IMR-90 (cell line): ENCODE measurements around the gene CWC25. TPM values are rescaled to one million over a fixed set of nuclear protein-coding genes. Genes with fewer than 3 reads are reported as not detected.
A peak's percentile ranks its signal among the peaks of the same experiment; 100 is the strongest.

Source experiments
- ATAC-seq: fragments of 200-7000 bp; cut with Tn5 transposase; 2 replicates; pipeline ENCODE4 v1.9.1; 2020; ENCODE audit warnings: low read depth, mild to moderate bottlenecking, moderate library complexity
- BruUV-seq: library from RNA; stranded (reverse); fragments of 400-500 nt; replicated peaks from 2 replicates; lab custom pipeline; 2021; lab: Mats Ljungman, UMichigan
- CTCF ChIA-PET: fragments of 300-600 bp; formaldehyde crosslinking; extraction: SDS; loops from one replicate; lab custom pipeline; 2021; ENCODE audit warnings: antibody characterized with exemption; lab: Yijun Ruan, JAX
- POLR2A ChIA-PET: fragments of 300-600 bp; sonication (Branson Sonifier 250); formaldehyde crosslinking; loops from one replicate; lab custom pipeline; 2022; ENCODE audit warnings: antibody characterized with exemption; ENCODE audit not compliant: unreplicated experiment; lab: Charles Lee
- DNase-seq: peaks from one replicate; pipeline ENCODE4 v3.0.0; 2013
- H2AFZ ChIP-seq: replicated peaks from 2 replicates; pipeline ENCODE3; 2013; ENCODE audit warnings: low read length, mild to moderate bottlenecking; ENCODE audit not compliant: poor library complexity
- H2AK5ac ChIP-seq: 2 replicates; pipeline ENCODE4 v1.6.1; 2013; ENCODE audit warnings: low read depth, low read length, inconsistent platforms
- H2AK9ac ChIP-seq: replicated peaks from 2 replicates; pipeline ENCODE3; 2013; ENCODE audit warnings: mild to moderate bottlenecking, low read depth, low read length, moderate library complexity; ENCODE audit not compliant: poor library complexity
- H2BK120ac ChIP-seq: 2 replicates; pipeline ENCODE4 v1.6.1; 2013; ENCODE audit warnings: low read depth, low read length, inconsistent platforms
- H2BK15ac ChIP-seq: 3 replicates; pipeline ENCODE4 v1.6.1; 2013; ENCODE audit warnings: low read depth, low read length, inconsistent platforms
- H2BK20ac ChIP-seq: 2 replicates; pipeline ENCODE4 v1.6.1; 2013; ENCODE audit warnings: low read depth, mild to moderate bottlenecking, inconsistent platforms, low read length, moderate library complexity
- H2BK5ac ChIP-seq: 2 replicates; pipeline ENCODE4 v1.6.1; 2013; ENCODE audit warnings: mild to moderate bottlenecking, low read depth, low read length, inconsistent platforms; ENCODE audit not compliant: poor library complexity, severe bottlenecking
- H3K14ac ChIP-seq: replicated peaks from 2 replicates; pipeline ENCODE4 v1.6.1; 2013; ENCODE audit warnings: low read depth, low read length, inconsistent platforms
- H3K18ac ChIP-seq: 2 replicates; pipeline ENCODE4 v1.6.1; 2013; ENCODE audit warnings: low read depth, low read length, control low read depth
- H3K23ac ChIP-seq: 2 replicates; pipeline ENCODE4 v1.6.1; 2013; ENCODE audit warnings: low read depth, low read length, inconsistent platforms
- H3K27ac ChIP-seq: 2 replicates; pipeline ENCODE4 v1.5.1; 2013; ENCODE audit warnings: mild to moderate bottlenecking, control low read depth, low read length; ENCODE audit not compliant: insufficient read depth
- H3K27me3 ChIP-seq: 2 replicates; pipeline ENCODE4 v1.6.1; 2013; ENCODE audit warnings: low read length; ENCODE audit not compliant: control insufficient read depth, insufficient read depth
- H3K36me3 ChIP-seq: 2 replicates; pipeline ENCODE4 v1.6.1; 2013; ENCODE audit warnings: low read length, mixed read lengths; ENCODE audit not compliant: control insufficient read depth, insufficient read depth
- H3K4ac ChIP-seq: 2 replicates; pipeline ENCODE4 v1.6.1; 2013; ENCODE audit warnings: low read depth, low read length, inconsistent platforms
- H3K4me1 ChIP-seq: 2 replicates; pipeline ENCODE4 v1.6.1; 2013; ENCODE audit warnings: low read length, mixed read lengths; ENCODE audit not compliant: control insufficient read depth, insufficient read depth
- H3K4me2 ChIP-seq: 2 replicates; pipeline ENCODE4 v1.6.1; 2013; ENCODE audit warnings: low read depth, mild to moderate bottlenecking, control low read depth, low read length, moderate library complexity
- H3K4me3 ChIP-seq: 2 replicates; pipeline ENCODE4 v1.5.1; 2013; ENCODE audit warnings: low read depth, mild to moderate bottlenecking, control low read depth, low read length, moderate library complexity; ENCODE audit not compliant: insufficient read depth
- H3K56ac ChIP-seq: 2 replicates; pipeline ENCODE4 v1.6.1; 2013; ENCODE audit warnings: low read length, inconsistent platforms; ENCODE audit not compliant: insufficient read depth; ENCODE audit errors: extremely low read depth
- H3K79me1 ChIP-seq, 2 experiments: 2 replicates each; pipeline ENCODE4 v1.6.1; 2013; ENCODE audit warnings: low read length in 2 of 2, inconsistent platforms in 1 of 2, low read depth in 1 of 2
- H3K9ac ChIP-seq: 2 replicates; pipeline ENCODE4 v1.6.1; 2013; ENCODE audit warnings: low read depth, low read length, control low read depth
- H3K9me1 ChIP-seq: 2 replicates; pipeline ENCODE4 v1.6.1; 2013; ENCODE audit warnings: low read length, inconsistent platforms; ENCODE audit not compliant: insufficient read depth
- H3K9me3 ChIP-seq: 2 replicates; pipeline ENCODE4 v1.6.1; 2013; ENCODE audit warnings: low read length; ENCODE audit not compliant: control insufficient read depth, insufficient read depth
- H4K20me1 ChIP-seq: 2 replicates; pipeline ENCODE4 v1.6.1; 2013; ENCODE audit warnings: low read length, inconsistent platforms; ENCODE audit not compliant: insufficient read depth
- H4K5ac ChIP-seq: 2 replicates; pipeline ENCODE4 v1.6.1; 2013; ENCODE audit warnings: mild to moderate bottlenecking, low read depth, low read length, control low read depth
- H4K8ac ChIP-seq, 2 experiments: 2 replicates each; pipeline ENCODE4 v1.6.1; 2013; ENCODE audit warnings: low read depth in 2 of 2, low read length in 2 of 2, control low read depth in 1 of 2, inconsistent platforms in 1 of 2
- H4K91ac ChIP-seq: 2 replicates; pipeline ENCODE4 v1.6.1; 2013; ENCODE audit warnings: low read depth, low read length, inconsistent platforms; ENCODE audit not compliant: insufficient read depth
- BHLHE40 ChIP-seq: fragments of 150-350 bp; IDR thresholded peaks from 2 replicates; pipeline ENCODE4 v1.6.1; 2016; ENCODE audit warnings: mild to moderate bottlenecking, low read depth, low read length
- MAZ ChIP-seq: IDR thresholded peaks from 2 replicates; pipeline ENCODE4 v1.6.1; 2012; ENCODE audit warnings: low read depth, mild to moderate bottlenecking, low read length, improper control_type of control experiment, moderate library complexity, borderline replicate concordance
- WGBS, 2 experiments: methylation state at CpG; one replicate each; pipeline versions ENCODE4 v1.1.5 to v1.1.7; 2013; ENCODE audit warnings: missing lambda C conversion rate in 2 of 2; ENCODE audit not compliant: insufficient read length in 1 of 2; ENCODE audit errors: extremely low coverage in 2 of 2; 5-methylcytosine and 5-hydroxymethylcytosine counted together
- dilution Hi-C: fragments of 300-500 bp; cut with HindIII; formaldehyde crosslinking; loops from one replicate; pipeline ENCODE4 v1.14.3; 2018; ENCODE audit warnings: low sequenced_read_pairs; ENCODE audit not compliant: unreplicated experiment
- in situ Hi-C: fragments of 300-500 bp; cut with MboI; formaldehyde crosslinking; loops from 3 replicates; pipeline ENCODE4 v1.14.3; 2019; ENCODE audit warnings: low sequenced_read_pairs, inconsistent platforms, mixed read lengths
- intact Hi-C: fragments of 100-400 bp; cut with micrococcal nuclease; formaldehyde crosslinking; loops from 2 replicates; pipeline ENCODE4 v1.10.0; 2022
- microRNA-seq, 2 experiments: library from miRNA; stranded (forward) in 1 of 2; unstranded in 1 of 2; fragments of 10-50 nt in 1 of 2; fragments of <30 nt in 1 of 2; gene quantifications in 1 of 2; microRNA quantifications in 1 of 2; one replicate each; pipeline versions ENCODE3 to v1.1.0; 2013 to 2020; ENCODE audit not compliant: insufficient read depth in 1 of 2, insufficient read length in 1 of 2, unreplicated experiment in 1 of 2
- polyA plus RNA-seq, 3 experiments: library from polyadenylated mRNA; depleted of rRNA; stranded (reverse); fragments of >200 nt; gene quantifications; 2 replicates each; pipeline ENCODE4 v1.2.3, GENCODE V29; 2012; ENCODE audit warnings: low replicate concordance in 1 of 3
- small RNA-seq, 5 experiments: library from RNA; depleted of rRNA; stranded (forward); fragments of <200 nt; gene quantifications; one replicate each; pipeline ENCODE3, GENCODE V24; 2012
- total RNA-seq: library from RNA; depleted of rRNA; stranded (reverse); fragments of >200 nt; gene quantifications from 2 replicates; pipeline ENCODE4 v1.2.3, GENCODE V29; 2012; rRNA removed

The CWC25 gene
- total and polyA plus RNA-seq, 2 of the 4 experiments (the other 2 are of a cell fraction) = 9.1 to 16.1 TPM

DNA sequence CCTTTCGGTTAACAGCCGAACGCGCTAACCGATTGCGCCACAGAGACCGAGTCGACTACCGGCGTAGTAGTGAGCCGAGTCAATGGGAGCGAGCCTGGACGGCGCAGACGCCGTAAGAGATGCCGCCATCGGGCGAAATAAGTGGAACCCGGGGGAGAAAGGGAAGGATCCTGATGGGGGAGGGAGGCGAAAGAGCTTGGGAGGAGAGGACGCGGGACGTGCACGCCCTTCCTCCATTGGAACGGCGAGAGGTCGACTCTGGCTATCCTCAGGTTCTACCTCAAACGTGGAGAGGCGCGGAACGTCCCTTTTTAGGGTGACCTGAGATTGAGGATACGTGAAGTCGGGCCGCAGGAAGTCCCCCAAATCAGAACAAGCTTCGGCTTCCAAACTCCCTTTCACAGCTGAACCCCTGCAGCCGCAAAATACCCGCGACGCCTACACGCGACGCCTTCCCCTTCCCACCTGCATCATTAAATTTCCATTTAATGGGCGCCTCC lies 73.3 kb downstream of the CWC25 start (continued):
- TF ChIP-seq BHLHE40 = no peak

DNA sequence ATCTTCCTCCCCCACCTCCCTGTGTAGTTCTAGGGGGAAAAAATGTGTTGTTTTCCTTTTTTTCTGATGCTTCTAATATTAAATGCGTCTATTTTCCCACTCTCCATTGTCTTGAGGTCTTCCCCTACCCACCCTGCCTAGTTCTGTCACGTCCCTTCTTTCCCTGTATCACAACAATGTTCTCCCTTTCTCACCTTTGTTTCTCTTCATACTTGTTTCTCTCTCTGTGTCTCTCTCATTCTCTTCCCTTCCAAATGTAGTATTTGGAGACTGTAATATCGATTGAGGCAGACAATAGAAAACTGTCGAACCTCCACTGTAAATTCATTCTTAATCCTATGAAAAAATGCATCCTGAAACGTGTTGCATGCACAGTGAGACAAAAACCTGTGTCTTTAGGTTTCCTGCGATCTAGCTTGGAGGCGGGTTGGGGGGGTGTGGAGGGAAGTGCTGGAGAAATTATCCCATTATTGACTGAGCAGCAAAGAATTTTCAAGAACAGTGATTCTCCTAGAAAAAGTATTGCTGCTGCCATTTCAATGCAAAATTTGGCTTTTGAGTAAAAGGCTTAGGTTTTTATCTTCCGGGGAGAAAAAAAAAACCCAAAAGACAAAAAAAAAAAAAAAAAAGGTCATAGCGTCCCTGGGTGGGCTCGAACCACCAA lies 73.8 kb downstream of the CWC25 start:
- ChIA-PET POLR2A (no interaction called here), CTCF (interaction anchor here (0.6 kb wide), 1 partner anchor 54 kb away, joined by 3 read pairs; no protein-coding TSS in a partner anchor)
- dilution Hi-C loops = no loop called here
- Histone ChIP-seq H4K8ac (peak overlapping the region in 1 of 2 experiments; percentile 51; a peak in 1 of 4 replicates), H3K27ac (no peak overlapping the region), H3K4me2 (peak overlapping the region; percentile 69), H2AK9ac (peak overlapping the region; percentile 90), H2AK5ac (no peak overlapping the region), H3K36me3 (peaks cover 9% of the 10 kb centered on the region), H2AFZ (no peak overlapping the region), H3K4me1 (peaks cover 5% of the 10 kb centered on the region), H3K23ac (peak overlapping the region; percentile 49; the same call in 1 of the 2 replicates), H3K4me3 (peak overlapping the region; percentile 82; the same call in 1 of the 2 replicates), H4K91ac (no peak overlapping the region), H3K18ac (no peak overlapping the region), H3K9me3 (no peaks in the 10 kb centered on the region), H4K20me1 (peaks cover 17% of the 10 kb centered on the region), H3K9me1 (peaks cover 3% of the 10 kb centered on the region), H3K27me3 (no peaks in the 10 kb centered on the region), H3K9ac (no peak overlapping the region; the same call in 1 of the 2 replicates), H2BK5ac (peak overlapping the region; percentile 4), H2BK120ac (no peak overlapping the region), H3K4ac (peak overlapping the region; percentile 12; the same call in 1 of the 2 replicates), H2BK20ac (no peak overlapping the region), H2BK15ac (no peak overlapping the region), H4K5ac (no peak overlapping the region; the same call in 1 of the 2 replicates), H3K14ac (0 out of 2 replicates have a peak overlapping the region, but pooled peaks have one; percentile 20), H3K56ac (no peak overlapping the region), H3K79me1 (peaks cover 8 to 46% of the 10 kb centered on the region in 2 experiments; a peak in 3 of 4 replicates)
- WGBS, 2 experiments = 0% methylated on average over 2 of the region's 10 CpGs; no CpG with 5 or more reads in 1 of the 2 experiments
- intact Hi-C loops = loop anchor here (5.0 kb wide), 1 partner anchor 121 kb away; the partner anchor contains the start of gene LASP1
- DNase-seq (peak; percentile 21), ATAC-seq (no peak)
- no TSS peak for BruUV-seq
- in situ Hi-C loops = no loop called here
- TF ChIP-seq MAZ = no peak

Small RNA genes lying within 50 kb of the gene (microRNA-seq; reads per million reads assigned to microRNA genes)
- gene MIR4727 (ENCODE audit: insufficient read depth in 1 of 2, insufficient read length in 1 of 2, unreplicated experiment in 1 of 2) (0.37 to 2.1 reads per million in 2 experiments), gene RNU6-866P (ENCODE audit: insufficient read depth, insufficient read length) (not detected), gene SNORA21 (ENCODE audit: insufficient read depth, insufficient read length) (not detected), gene SNORA21B (ENCODE audit: insufficient read depth, insufficient read length) (not detected)

Small RNA genes lying within 50 kb of the gene (small RNA-seq; reads per million reads assigned to genes)
- 0 to 0.89 (median 0) reads per million in 5 experiments for gene MIR4727
- 0 to 0.60 (median 0) reads per million in 5 experiments for gene RNU6-866P
- gene SNORA21 = 0 reads per million in 5 experiments
- 0 reads per million in 5 experiments for gene SNORA21B

Other genes with a start within 250 kb of the CWC25 start
- gene SRCIN1, start 219.4 kb downstream of the CWC25 start, total RNA-seq = not detected in 2 replicates
- gene SRCIN1, start 219.4 kb downstream of the CWC25 start, polyA plus RNA-seq (2012; rRNA removed) = not detected in 2 replicates
- 0.28 and 0.36 TPM in 2 replicates for gene EPOP, start 150.4 kb downstream of the CWC25 start, total RNA-seq
- gene EPOP, start 150.4 kb downstream of the CWC25 start, polyA plus RNA-seq (2012; rRNA removed) = 0.80 and 0.82 TPM in 2 replicates
- 7.2 and 7.5 TPM in 2 replicates for gene MLLT6, start 120.0 kb downstream of the CWC25 start, total RNA-seq
- 21.2 and 22.7 TPM in 2 replicates for gene MLLT6, start 120.0 kb downstream of the CWC25 start, polyA plus RNA-seq (2012; rRNA removed)
- gene CISD3, start 95.0 kb downstream of the CWC25 start, total RNA-seq = 1.3 and 1.4 TPM in 2 replicates
- gene CISD3, start 95.0 kb downstream of the CWC25 start, polyA plus RNA-seq (2012; rRNA removed) = 14.1 and 20.3 TPM in 2 replicates
- gene PCGF2, start 77.0 kb downstream of the CWC25 start, total RNA-seq = 1.1 and 1.4 TPM in 2 replicates
- 18.2 and 27.8 TPM in 2 replicates for gene PCGF2, start 77.0 kb downstream of the CWC25 start, polyA plus RNA-seq (2012; rRNA removed)
- 510 and 828 TPM in 2 replicates for gene PSMB3, start 72.6 kb downstream of the CWC25 start, total RNA-seq
- 480 and 525 TPM in 2 replicates for gene PSMB3, start 72.6 kb downstream of the CWC25 start, polyA plus RNA-seq (2012; rRNA removed)
- gene PIP4K2B, start 25.8 kb downstream of the CWC25 start, total RNA-seq = 40.0 and 40.8 TPM in 2 replicates
- 29.3 and 40.2 TPM in 2 replicates for gene PIP4K2B, start 25.8 kb downstream of the CWC25 start, polyA plus RNA-seq (2012; rRNA removed)
- gene RPL23, start 28.4 kb upstream of the CWC25 start, total RNA-seq = 1,170 and 2,401 TPM in 2 replicates
- gene RPL23, start 28.4 kb upstream of the CWC25 start, polyA plus RNA-seq (2012; rRNA removed) = 1,882 and 2,308 TPM in 2 replicates
- gene LASP1, start 44.7 kb upstream of the CWC25 start, total RNA-seq = 79.8 and 113 TPM in 2 replicates
- gene LASP1, start 44.7 kb upstream of the CWC25 start, polyA plus RNA-seq (2012; rRNA removed) = 262 and 304 TPM in 2 replicates
- under 0.01 TPM in 1 of 2 replicates, not detected in the other for gene FBXO47, start 142.1 kb upstream of the CWC25 start, total RNA-seq
- gene FBXO47, start 142.1 kb upstream of the CWC25 start, polyA plus RNA-seq (2012; rRNA removed) = not detected in 2 replicates